DMS 273 (cell line): ENCODE measurements around the gene TNFRSF25.
"Not testable (repeated sequence)": the region's sequence is repeated elsewhere in the genome, so short reads cannot be mapped to it uniquely, and the experiment has no call there.

Source experiments
- DNase-seq: peaks from one replicate; lab custom pipeline; 2025; ENCODE audit not compliant: unreplicated experiment; lab: John Stamatoyannopoulos, UW

Gene TNFRSF25

DNA sequence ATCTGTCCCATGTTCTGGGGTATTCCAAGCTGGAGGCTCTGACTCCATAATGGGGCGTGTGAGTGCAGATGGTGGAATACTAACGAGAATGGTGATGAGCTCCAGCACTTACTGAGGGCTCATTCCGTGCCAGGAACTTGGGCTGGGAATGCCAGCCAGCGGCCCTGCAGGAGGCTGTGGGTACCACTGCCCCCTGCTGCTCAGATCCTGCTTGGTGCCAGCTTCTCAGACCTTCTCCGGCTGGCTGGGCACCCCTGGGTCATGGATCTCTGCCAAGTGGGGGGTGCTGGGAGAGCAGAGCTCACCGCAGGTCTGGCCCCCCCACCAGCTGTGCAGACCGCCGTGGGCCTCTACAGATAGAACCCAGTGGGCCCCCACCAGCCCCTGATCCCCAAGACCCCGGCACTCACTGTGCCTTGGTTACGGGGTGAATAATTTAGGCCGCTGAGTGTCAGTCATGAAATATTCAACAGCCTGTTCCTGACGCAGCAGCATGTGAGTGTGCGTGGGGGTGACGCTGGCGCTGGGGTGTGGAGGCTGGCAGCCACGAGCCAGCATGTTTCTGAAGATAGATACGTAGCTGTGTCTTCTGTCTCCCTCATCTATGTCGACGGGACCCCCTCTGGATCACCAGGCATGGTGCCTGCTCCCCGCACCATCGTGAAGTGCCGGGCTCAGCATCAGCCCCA lies 28.8 kb downstream of the TNFRSF25 start:
- peak; percentile 96 for DNase-seq

DNA sequence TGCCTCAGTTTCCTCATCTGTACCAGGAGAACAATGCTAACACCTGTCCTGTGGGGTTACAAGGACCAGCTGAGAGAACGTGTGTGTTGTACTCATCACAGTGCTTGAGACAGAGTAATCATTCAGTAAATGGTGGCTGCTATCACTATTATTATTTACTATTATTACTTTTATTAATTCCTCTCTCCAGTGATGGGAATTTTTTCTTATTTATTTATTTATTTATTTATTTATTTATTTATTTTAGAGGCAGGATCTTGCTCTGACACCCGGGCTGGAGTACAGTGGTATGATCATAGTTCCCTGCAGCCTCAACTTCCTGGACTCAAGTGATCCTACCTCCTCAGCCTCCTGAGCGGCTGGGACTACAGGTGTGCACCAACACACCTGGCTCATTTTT lies 29.7 kb downstream of the TNFRSF25 start:
- not testable (repeated sequence) for DNase-seq

DNA sequence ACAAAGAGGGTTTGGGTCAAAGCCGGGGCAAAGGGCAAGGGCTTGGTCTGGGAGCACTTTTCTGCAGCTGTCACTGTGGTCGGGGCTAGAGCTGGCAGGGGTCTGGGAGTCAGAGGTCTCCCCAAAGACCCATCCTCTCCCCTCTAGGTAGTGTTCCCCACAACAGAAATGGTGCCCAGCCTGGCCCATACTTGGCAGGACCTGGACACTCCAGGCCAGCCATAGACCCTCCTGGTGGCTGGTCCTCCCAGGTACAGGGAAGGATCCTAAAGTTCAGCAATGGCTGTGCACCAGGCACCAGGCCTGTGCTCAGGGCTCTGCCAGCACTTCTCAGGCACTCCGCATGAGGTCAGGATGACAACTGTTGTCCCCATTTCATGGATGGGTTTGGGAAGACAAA lies 30.4 kb downstream of the TNFRSF25 start:
- DNase-seq: no peak

DNA sequence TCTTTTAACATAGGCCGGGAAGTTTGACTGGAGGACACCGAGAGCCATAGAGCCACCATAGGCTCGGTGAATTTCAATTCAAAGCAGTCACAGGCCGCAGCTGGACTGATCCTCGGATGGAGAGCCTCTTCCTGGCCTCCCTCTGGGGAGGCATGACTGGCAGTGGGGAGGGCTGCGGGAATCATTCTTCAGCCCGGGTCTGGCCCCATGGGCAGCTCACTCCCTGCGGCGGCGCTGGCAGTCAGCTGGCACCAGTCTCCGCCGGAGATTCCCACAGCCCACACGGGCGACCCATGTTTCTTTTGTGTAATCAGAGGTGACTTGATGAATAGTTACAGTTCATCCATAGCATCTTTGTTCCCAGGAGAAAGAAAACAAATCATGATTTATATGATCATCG lies 30.8 kb downstream of the TNFRSF25 start:
- no peak for DNase-seq

DNA sequence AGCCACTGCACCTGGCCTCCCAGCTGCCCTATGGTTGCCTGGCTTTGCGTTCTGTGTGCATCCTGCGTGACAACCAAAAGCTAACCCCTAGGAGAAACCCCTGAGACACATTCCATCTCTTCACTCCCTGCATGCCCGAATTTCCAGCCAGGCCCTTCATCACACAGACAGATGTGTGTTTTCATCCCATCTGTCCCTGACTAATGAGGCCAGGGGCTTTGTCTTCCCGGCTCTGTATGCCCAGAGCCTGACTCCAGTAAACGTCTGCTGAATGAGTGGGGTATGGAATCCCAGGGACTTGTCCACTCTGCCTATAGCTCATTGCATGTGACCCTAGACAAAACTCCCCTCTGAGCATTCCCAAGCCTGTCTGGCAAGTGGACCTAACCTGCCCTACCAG lies 31.8 kb downstream of the TNFRSF25 start:
- peak; percentile 81 for DNase-seq

DNA sequence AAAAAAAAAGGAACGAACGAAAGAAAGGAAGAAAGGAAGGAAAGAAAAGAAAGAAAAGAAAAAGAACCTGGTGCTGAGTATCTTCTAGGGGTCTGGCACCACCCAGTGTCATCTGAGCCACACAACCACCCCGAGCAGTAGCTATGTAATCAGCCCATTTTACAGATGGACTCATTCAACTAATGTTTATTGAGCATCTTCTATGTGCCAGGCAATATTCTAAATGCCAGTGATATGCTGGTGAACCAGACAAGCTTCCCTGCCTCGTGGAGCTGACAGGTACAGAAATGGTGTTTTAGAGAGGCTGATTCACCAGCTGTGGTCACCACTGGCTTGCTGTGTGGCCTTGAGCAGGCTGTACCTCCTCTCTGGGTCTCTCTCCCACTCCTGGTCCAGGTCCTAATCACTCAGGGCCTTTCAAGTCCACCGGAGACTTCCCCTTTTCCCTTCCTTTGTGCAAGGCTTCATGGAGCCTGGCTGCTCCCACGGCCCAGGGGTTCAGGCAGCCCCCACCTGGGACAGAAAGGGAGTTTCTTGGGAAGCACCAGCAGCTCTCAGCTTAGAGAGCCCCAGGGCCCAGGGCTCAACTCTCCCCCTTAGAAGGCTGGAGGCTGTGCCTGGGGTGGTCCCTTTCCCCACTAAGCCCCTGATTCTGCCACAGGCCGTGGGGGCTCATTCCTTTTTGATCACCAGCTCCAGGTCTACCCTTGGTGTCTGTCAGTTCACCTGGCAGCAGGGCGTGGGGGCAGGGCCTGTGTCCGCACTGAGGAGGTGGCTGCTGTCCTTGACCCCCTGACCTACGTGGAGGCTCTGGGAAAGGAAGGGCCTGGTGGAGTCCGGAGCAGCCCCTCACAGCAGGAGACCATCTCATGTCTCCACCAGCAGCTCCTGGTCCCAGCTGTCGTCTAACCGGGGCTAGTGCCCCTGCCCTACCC lies 34.1 kb downstream of the TNFRSF25 start:
- not testable (repeated sequence) for DNase-seq

DNA sequence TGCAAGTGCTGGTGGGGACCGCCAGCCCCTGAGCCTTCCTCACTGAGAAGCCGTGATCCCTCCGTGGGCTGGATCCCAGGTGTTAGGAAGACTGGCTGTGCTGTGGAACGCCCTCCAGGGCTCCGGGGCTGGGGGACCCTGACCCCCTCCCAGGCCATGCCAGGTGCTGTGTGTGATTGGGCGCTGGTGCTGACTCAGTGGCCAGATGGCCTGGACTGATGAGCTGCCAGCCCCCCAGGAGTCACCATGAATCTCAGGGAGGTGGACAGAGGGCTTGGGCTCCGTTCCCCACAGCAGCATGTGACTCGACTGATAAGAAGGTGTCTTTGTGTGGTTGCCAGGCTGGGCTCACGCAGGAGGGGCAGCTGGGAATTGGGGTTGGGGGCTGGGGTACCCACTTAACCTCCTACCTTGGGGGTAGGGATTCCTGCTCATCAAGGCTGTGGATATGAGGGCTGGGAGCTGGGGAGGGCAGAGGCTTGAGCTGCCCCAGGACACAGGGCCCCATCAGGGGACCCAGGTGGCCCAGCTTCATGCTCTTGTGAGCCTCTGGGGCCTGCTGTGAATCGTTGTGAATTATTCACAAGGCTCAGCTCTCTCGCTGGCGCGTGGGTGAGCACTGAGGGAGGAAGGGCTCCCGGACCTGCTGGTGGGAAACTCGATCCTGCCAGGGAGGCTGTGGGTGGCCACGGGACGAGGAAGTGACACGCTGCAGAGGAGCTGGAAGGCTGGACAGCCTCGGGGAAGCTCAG lies 36.1 kb downstream of the TNFRSF25 start:
- peak; percentile 41 for DNase-seq

DNA sequence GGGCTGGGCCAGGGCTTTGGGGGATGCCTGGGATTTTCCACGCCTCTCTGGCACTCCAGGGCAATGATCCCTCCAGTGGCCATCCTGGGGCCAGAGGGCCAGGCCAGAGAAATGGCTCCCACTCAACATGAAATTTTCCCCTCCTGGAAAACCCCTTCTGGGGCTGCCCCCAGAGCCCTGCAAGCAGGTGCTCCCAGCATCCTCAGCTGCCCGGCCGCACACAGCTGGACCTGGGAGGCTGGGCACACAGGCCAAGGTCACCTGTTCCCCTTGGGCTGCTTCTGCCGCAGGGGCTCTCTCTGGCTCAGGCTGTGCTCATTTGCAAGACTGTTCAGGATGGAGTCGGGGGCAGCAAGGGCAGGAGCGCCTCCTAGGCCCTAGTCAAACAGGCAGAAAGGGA lies 37.5 kb downstream of the TNFRSF25 start:
- not testable (repeated sequence) for DNase-seq

DNA sequence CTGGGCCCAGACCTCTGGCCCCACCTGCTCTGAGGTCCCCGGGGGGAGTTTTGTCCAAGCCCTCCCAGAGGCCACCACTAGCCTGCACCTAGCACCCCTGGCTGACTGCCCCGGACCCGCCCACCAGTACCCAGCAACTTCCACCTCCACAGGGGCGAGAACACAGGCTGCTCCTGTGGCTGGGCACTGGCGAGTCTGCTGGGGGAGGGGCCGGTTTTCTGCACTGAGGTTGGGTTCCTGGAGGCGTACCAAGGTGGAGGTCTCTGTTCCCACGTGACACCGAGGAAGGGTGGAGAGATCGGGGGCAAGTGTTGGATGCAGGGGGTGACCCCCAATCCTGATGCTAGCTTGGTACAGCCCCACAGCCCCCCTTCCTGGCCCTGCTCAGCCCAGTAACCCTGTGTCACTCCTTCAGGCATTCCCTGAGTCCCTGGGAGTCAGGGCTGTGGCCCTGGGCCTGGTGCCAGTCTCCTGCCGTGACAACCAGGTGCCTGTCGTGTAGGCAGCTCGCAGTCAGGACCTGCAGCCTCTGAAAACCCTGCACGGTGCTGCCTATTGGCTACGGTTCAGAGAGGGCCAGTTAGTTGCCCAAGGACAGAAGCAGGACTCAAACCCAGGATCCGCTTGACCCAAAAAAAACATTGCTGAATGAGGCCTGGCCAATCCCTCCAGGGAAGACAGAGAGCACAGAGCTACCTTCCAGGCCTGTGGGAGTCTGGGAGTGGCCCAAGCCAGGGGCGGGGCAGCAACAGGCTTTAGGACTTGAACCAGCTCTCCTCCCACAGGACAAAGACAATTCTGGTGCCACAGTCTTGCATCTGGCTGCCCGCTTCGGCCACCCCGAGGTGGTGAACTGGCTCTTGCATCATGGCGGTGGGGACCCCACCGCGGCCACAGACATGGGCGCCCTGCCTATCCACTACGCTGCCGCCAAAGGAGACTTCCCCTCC lies 38.3 kb downstream of the TNFRSF25 start:
- DNase-seq: peak; percentile 52

DNA sequence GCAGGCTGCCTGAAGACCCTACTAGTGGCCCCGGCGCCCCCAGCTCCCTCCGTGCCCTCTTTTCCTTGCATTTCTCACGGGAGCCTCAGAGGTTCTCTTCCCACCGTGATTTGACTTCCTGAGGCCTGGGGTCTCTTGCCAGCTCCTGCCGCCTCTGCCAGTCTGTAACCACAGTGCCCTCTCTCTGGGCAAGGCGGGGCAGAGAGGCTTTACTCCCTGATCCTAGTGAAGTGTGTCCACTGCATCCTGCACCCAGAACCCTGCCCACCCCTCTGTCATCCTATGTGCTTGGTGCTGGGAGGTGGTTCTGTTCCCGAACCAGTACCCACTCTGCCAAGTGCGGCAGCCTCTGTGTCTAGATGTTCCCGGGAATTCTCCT lies 39.0 kb downstream of the TNFRSF25 start:
- DNase-seq: no peak

DNA sequence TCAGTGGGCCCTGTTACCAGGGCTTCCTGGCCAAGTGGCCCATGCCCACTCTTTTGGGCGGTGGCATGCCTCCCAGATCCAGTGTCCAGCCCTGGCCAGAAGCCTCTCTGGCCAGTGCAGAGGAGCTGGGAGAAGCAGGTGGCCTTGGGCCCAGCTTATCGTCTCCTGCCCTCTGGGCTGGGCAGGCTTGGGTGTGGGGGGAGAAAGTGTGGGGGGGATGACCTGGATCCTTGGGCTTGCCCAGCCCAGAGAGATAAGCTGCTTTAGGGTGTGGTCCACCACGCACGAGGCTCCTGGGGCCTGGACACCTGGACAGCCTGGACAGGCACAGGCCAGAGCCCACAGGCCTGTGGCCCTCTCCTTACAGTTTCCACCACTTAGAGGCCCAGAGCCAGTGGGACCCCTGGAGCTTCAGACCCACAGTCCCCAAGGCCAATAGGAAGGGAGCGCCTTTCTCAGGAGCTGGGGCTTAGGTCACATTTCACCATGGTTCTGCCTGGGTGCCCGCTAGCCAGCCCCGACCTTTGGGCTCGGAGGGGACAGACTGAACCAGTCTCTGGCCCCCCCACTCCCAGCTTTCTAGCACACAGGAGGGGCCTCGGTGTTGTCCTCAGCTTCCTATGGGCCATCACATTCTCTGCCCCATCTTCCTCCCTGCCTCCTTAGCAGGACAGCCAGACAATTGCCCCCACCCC lies 39.5 kb downstream of the TNFRSF25 start:
- no peak for DNase-seq

DNA sequence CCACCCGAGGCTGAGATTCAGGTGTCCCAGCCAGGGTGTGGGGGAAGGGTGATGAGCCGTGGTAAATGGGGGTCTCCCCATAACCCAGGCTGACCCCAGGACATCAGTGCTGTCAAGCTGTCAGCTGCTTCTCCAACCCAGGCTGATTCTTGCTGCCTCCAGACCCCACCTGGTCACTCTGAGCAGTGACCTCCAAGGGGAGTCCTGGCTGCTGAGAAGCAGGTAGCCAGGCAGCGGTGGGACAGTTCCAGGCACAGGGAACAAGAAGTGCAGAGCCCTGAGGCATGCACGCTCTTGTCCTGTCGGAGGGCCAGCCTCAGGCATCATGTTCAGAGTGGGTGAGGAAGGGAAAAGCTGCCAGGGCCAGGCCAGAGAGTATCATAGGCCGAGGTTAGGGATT lies 40.3 kb downstream of the TNFRSF25 start:
- DNase-seq: no peak

DNA sequence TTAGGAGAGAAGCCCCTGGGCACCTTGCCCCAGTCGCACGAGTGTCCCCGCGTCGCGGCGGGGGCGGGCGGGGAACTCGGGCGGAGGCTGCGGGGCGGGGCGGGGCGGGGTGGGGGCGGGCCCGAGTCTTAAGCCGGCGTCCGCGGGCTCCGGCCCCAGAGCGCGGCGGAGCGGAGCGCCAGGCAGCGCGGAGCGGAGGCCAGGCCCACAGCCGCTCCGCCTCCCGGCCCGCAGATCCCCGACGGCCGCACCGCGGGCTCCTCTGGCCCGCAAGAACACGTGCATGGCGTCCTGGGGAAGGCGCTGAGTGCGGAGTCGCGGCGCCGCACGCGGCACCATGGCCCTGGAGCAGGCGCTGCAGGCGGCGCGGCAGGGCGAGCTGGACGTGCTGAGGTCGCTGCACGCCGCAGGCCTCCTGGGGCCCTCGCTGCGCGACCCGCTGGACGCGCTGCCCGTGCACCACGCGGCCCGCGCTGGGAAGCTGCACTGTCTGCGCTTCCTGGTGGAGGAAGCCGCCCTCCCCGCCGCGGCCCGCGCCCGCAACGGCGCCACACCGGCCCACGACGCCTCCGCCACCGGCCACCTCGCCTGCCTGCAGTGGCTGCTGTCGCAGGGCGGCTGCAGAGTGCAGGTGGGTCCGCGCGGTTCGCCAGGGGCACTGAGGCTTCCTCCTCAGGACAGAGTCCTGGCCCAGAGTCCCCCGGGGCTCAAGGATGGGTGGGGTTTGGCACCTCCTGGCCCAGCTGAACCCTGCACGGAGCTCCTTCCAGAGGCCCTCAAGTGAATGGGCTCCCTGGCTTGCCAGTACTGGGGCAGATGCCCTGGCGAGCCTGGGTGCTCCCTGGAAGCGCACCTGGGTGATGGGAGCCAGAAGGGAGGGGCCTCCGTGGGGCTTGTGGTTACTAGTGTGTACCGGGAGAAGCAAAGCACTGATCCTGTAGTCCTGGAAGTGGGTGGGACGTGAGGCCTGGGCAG lies 41.1 kb downstream of the TNFRSF25 start, which contains the start of gene ESPN:
ESPN (plus strand) TSS at position 158 of the 975 bp plus-strand sequence; CDS start at position 338, 180 bp downstream.
- peak; percentile 60 for DNase-seq

DNA sequence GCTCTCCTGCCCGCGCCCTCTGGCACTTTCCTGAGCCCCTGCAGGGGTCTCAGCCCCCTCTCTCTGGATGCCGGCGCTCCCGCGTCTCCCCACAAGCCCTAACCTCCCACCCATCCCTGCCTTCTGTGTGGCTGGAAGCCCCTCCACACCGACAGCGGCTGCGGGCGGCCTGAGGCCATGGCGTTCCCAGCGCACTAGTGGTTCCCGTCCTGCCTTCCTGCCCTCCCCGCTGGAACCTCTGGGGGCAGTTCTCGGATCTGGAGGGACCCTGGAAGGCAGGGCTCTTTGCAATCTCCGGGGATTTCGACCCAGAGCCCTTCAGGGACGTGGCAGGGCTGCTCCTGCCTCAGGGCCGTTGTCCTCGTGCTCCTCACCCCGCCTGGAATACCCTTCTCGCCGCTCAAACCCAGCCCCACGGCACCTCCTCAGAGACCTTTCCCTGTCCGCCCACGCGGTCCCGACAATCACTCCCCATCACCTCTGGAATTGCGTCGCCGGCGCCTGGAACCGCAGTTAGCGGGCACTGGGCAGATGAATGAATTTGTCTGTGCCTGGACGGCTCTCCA lies 41.9 kb downstream of the TNFRSF25 start:
- peak; percentile 58 for DNase-seq

DNA sequence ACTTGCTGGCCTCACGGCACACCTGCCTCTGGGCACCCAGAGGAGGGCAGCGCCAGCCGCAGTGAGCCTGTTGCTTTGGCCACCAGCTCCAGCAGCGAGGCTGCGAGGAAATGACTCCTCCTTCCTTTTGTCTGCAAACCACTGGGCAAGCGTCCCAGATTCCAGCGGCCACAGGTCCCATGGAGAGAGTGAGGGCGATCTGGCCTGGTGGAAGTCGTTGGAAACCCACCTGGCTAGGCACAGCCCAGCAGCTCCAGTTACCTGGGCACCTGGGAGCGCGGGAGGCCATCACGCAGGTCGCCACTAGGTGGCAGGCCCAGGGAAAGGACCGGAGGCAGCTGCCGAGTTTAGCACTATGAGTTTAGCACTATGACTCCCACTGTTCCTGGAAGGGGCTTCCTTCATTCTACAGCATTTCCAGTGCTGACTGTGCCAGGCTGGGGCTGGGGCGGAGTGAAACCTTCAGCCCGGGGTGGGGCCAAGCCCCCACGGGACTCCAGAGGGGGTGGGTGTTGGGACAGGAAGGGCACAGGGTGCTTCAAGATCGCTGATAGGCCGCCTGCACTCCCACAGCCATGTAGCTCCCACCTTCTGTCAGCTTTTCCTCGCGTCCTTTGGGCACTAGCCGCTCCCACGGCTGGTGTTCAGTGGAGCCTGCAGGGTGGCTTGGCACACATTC lies 42.5 kb downstream of the TNFRSF25 start:
- peak; percentile 78 for DNase-seq

DNA sequence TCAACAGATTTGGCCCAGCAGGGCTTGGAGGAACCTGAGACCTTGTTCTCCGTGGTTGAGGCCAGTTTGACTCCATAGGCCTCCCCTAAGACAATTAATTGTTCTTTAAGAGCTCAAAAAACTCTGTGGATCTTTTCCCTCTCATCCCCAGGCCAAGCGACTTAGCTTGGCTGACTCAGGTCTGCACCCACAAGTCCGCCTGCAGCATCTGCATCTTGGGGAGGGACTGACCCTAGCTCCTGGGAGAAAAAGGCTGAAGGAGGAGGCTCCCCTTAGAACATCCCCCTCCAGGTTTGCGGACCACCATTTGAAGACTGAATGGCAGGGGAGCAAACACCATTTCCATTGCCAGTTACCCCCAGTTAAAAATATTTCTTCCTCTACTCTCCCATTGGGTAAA lies 44.7 kb downstream of the TNFRSF25 start:
- no peak for DNase-seq

DNA sequence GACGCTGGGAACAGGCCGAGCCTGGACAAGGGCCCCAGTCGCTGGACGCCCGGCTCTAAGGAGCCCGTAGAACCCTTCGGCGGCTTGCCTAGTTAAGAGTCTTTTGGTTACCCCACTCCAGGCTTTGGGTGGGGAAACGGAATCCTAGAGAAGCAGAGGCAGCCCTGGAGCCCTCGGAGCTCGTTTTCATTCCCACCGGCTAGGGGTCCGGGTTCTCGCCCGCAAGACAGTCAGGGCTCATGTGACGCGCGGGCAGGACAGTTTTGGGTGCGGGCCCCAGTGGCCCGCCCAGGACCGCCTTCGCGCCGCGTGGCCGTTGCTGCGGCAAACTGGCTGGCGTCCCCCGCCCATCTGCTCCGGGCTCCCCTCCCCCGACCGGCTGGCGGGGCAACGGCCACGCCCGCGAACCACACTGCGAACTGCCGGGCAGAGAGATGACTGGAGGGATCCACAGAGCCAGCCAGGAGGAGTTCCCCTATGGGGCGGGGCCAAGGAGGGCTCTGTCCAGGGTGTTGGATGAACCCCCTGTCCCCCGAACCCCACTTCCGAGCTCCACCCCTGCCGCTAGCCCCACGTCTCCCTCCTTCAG lies 45.4 kb downstream of the TNFRSF25 start:
- peak; percentile 70 for DNase-seq
